Vagina (tissue), 2 donors: ENCODE data around the gene PRIM2.
"Not testable (repeated sequence)": the region's sequence is repeated elsewhere in the genome, so short reads cannot be mapped to it uniquely, and the experiment has no call there.

Source experiments
- CTCF ChIP-seq, 3 experiments: fragments of 450-650 bp in 2 of 3; fragments of 200-600 bp in 1 of 3; sonication (generic) in 1 of 3; IDR thresholded peaks; one replicate each; pipeline ENCODE4 v1.5.1; 2017 to 2019; ENCODE audit warnings: antibody characterized with exemption in 3 of 3, mild to moderate bottlenecking in 2 of 3, moderate library complexity in 2 of 3
- POLR2A ChIP-seq, 2 donors: fragments of 450-650 bp; IDR thresholded peaks; one replicate each; pipeline ENCODE4 v1.6.1; 2017; ENCODE audit warnings: antibody characterized with exemption in 2 of 2, mild to moderate bottlenecking in 2 of 2, moderate library complexity in 2 of 2
- POLR2AphosphoS5 ChIP-seq, 2 donors: sonication (generic); formaldehyde crosslinking; IDR thresholded peaks; one replicate each; pipeline ENCODE4 v1.9.0; 2017; ENCODE audit warnings: antibody characterized with exemption in 2 of 2, mild to moderate bottlenecking in 2 of 2, low read depth in 1 of 2; ENCODE audit not compliant: insufficient read depth in 1 of 2

DNA sequence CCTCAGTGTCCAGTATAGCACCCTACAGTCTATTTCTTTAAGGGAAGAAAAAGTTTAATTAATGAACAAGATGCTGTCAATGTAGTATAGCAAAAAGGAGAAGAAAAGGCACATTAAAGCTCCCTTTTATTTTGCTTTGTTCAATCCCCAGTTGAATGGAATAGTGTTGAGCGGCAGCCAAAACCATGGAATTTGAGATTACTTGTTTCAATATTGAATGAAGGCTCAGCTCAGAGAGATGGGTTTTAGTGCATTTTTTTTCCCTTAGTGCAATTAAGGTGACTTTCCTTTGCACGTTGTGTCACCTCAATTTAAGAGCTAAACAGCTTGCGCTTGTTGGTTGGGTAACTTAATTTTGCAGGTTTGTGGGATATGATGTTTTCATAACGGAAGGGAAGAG is 254.7 kb downstream of the PRIM2 start:
- not testable (repeated sequence) for TF ChIP-seq CTCF (IDR thresholded peaks at IDR 0.05); POLR2A (IDR thresholded peaks at IDR 0.05); POLR2AphosphoS5 (IDR thresholded peaks at IDR 0.05; ENCODE audit: insufficient read depth in 1 of 2, low read depth in 1 of 2)
